ENCODE data around the gene HOXA1.

Gene HOXA1

DNA sequence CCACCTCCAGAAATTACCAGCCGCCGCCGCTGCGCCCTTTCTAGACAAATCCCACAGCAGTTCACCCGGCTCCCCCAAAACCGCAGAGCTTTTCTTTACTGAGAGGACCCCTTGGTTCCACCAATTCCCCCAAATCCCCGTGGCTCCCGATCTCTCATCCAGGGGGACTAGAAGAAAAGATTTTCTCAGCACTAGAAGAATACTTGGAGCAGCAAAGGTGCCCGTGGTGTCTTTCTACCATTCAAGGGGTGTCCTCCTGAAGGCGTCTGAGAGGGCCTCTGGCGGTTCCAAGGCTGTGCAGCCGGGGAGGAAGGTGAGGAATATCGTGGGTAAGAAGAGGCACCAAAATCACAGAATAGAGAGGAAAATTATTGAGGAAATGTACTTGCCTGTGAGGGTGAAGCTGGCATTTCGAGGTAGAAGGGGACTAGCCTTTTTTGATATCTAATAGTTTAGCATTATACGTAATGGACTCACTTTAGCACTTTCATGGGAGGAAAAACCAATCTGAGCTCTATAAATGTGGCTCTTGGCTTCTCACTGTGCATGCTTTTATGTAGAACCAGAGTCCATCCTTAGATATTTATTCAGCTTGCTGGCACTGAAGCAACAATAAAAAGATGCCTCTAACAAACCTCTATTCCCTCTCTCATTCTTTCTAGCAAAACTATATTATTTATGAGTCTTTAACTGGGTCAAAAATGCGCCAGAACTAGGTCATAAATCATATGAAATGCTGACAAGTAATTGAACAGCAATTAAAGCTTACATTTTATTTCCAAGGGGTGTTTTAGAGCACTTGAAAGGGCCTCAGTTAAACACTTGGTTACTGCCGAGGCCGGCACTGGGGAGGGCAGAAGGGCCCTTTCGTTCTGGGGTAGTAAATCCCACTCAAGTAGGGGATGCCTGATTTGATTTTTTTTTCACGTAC is 20.5 kb upstream of the HOXA1 start:
- DNase-seq: no peak

DNA sequence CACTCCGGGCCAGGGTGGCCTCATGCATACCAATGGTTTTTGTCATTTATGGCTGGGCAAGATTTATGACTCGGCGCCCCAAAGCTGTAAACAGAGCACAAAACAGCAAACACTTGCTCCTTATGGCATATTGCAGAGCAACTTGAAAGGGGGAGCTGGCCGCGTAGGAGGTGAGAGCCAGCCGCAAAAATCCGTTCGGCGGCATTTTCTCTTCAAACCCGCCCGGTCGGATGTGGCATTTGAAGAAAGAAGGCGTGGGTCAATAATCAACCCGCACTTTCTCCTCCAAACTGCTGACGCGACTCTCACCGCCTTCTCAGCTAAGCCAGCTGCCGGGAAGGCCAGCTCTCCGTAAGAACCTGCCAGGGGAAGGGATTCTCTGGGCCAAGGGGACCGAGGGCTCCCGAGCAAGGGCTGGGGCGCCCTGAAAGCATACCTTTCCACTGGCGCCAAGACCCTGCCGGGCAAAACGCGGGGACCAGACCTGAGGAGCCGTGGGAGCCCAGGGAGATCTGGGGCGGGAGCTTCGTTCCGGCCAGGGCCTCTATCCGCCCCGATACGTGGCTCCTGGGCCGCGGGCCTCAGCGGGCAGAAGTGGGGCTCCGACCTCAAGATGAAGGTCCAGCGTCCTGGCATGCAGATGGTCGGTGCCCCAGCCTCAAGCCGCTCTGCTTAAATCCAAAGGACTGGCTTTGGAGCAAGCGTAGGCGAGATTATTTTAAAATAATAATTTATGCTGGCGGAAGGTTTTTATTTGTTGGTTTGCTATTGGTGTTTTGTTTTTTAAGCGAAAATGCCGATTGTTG is 19.6 kb upstream of the HOXA1 start:
- no peak for DNase-seq

DNA sequence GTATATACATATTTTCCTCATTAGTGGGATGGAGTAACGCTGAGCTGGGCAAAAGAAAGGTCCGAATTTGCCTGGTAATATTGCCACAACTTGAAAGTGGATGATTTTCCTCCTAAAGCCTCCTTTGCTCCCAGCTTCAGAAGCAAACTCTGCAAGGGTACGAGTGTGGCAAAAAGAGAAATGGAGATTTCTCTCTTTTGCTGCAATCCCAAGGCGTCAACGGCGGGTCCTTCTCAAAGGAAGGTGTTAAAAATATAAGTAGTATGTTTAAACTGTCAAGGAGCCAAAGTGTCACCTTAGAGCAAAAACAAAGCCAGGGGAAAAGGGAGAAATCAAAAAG is 19.1 kb upstream of the HOXA1 start:
- DNase-seq: no peak

DNA sequence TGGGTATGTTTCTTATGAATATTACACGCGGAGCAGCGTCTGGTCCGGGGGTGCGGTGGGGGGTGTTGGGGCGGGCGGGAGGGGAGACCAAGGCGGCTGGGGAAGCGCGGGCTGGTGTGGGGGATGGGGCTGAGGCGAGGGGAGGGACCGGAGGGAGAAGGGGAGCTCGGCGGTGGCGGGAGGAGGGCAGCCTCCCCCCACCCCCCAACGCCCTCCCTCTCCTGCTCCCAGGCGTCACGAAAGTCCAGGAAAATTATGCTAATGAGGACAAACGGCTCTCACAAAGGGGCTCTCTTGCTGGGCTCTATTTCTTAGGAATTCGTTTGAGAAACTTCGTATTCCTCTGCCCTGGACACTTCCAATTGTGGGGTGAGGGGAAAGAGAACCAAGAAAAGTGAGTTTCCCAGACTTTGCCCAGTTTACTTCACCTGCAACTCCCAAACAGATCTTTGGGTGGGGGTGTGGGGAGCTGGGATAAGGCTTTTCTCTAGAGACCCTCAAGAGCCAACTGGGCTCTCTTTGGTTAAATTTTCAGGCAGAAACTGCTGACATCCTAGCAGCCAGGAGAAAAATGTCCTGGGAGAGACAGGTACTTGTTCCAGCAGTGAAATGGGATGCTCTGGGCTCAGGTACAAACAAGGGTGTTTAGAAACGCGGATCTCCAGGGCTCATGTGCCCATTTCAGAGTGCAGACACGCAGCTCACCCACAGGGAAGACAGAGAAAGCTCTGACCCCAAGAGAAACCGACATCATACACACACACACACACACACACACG is 18.4 kb upstream of the HOXA1 start:
- no peak for DNase-seq

DNA sequence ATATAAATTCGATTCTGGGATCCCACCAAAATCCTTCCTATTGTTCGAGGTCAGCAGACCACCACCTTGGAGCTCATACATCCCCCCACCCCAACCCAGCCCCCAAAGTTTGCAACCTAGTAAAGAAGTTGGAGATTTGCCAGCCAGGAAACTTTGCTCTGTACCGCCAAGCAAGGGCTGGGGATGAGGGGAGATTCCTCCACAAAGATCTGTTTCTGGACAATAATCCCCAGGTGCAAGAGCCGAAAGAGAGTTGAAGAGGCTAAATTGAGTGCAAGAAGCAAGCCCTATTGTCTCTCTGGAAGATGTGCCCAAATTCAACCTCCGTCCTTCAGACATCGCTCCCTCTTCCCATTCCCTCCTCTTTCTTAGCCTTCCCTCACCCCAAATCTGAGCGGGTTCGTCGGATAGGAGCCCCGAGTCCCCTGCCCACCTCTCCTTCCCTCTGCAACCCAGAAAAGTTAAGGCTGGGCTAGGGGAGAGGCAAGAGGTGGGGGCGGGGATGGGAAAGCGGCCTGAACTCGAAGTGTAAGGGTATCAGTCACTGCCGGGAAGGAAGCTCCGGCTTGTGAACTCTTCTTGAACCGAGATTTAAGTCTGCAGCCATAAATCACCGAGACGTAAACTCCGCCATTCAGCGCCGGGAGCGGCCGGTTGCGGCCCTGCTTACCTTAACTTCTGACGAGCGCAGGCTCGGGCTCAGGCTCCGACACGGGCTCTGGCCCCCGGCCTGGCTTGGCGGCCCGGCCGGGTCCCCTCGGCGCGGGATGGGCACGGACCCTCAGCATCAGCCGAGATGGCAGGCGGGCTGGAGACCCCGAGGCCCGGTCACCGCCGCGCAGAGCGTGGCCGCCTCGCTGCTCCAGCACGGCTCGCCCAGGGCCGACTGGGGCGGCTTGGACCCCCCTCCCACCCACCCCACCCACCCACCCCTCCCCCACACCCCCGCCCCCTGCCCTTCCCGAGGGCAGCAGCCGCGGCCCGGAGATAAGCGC is 17.5 kb upstream of the HOXA1 start:
- no peak for DNase-seq

DNA sequence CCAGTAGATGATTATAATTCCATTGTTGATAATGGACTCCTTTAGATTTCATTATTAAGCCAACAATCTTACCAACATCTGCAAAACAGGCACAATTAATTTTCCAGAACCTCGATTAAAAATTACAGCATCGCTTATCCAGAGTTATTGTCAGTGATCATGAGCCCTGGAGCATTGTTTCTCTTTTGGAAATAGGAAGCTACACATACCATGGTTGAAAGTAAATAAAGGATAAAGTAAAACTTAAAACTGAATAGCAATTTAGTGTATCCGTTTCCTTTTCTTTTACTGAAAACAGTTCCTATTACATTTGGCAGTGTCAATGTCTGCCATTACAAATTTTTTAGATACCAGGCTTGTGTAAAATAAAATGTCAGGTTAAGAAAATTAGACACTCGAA is 16.6 kb upstream of the HOXA1 start:
- no peak for DNase-seq

DNA sequence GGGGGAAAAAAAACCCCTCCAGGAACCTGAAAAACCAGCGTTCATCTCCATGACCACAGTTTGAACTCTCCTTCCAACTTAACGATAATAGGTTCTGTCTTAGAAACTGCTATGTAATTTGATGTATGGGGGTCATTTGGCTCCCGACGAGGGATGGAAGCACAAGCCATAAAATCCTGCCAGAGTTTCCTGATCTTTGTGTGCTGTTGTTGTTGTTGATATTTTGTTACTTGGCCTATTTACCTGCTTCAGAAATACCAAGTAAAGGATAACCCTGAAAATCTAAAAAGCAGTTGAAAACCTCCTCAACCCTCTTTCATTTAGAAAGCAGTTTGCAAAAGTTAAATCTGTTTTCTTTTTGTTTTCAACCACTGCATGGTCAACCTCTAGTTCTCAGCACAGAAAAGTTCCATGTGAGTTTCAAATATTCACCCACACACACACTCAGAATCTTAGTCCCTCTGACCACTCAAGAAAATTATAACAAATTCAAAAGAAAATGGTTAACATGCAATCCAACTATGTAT is 16.0 kb upstream of the HOXA1 start:
- DNase-seq: no peak

DNA sequence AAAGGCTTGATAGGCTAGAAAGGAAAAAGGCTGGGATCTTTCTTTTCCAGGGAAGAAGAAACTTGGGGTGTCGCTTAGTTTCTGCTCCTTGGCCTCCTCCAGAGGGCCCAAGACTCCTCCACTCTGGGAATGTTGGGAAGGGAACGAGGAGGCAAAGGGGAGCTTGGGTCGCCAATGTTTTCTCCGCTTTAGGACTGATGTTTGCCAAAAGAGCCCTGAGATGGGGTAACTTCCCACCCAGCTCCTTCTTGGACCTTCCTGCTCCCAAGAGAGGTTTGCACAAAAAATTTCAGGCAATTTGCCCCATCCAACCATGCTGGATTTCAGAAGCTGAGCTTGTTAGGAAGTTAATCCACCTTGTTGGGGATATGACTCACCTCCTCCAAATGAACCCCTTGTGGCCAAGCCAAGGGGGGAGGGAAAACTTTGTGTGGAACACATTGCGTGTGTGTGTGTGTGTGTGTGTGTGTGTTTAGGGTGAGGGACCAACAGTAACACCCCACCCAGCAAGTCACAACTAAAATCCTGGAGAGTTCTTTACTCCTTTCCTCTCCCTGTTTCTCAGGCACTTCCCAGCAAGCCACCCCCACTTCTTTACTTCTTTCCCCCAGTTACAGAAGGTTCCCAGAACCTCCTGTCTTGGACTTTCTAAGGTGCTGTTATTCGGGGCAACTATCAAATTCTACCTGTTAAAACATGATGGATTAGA is 15.4 kb upstream of the HOXA1 start:
- DNase-seq: no peak

DNA sequence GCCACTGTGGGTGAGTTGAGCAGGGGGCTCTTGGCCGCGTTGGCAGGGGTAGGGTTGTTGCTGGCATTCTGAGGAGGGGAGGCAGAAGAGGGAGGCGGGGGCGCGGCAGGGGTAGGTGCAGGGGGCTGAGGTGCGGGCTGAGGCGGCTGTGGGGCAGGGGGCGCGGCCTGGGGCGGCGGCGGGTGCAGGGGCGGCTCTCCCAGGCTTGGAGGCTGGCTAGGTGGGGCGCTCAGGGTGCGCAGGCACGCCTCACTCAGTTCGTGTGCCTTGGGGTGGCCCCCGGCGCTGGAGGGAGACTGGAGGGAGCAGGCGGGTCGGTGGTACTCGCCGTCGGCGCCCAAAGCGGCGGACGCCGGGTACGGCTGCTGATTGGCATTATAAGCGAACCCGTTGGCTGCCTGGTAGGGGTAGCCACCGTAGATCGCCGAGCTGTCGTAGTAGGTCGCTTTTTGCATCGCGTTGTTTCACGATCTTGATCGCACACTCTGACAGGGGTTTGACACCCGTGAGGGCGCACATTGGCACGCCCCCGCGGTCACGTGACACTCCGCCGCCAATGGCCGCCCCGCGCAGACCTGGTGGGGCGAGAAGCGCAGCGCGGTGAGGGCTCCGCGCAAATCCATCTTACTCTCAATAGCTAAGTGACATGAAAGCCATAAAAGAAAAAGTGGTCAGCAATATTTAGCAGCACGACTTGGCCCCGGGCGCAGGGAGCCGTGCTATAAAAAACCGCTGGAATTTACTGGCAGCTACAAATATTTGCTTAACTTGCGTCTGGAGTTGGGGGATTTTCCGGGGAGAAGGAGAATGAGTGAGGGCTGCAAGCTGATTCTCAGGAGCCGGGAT is 14.6 kb upstream of the HOXA1 start:
- DNase-seq: no peak

DNA sequence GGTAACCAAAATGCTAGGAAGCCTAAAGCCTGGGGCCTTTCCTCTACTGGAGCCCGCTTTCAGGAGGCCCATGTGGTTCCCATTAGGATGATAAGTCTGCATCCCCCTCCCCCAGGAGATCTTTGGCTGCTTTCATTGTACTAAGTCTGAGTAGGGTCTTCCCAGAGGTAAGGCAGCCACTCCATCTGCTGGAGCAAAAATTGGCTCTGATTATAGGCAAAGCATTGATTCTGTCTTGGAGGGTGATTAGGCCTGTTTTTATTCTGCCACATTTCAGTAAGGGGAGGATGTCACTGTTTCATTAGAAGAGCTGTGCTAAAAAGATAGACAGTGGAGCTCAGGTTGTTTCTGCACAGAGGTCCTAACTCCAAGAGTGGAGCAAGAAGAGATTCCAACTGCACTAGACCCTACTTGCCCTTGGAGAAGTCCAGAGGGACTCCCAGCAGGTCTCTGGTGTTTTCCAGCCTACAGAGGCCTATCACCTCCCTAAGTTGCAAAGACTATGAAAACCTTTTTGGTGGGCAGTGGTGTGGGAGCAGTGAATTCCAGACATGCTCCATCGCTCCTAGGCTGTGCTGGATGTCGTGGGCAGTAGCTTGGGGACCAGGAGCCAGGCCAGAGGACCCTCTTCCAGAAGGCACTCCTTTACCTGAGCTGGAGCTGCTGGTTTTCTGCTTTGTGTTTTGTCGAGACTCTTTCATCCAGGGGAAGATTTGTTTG is 13.8 kb upstream of the HOXA1 start:
- DNase-seq: no peak

DNA sequence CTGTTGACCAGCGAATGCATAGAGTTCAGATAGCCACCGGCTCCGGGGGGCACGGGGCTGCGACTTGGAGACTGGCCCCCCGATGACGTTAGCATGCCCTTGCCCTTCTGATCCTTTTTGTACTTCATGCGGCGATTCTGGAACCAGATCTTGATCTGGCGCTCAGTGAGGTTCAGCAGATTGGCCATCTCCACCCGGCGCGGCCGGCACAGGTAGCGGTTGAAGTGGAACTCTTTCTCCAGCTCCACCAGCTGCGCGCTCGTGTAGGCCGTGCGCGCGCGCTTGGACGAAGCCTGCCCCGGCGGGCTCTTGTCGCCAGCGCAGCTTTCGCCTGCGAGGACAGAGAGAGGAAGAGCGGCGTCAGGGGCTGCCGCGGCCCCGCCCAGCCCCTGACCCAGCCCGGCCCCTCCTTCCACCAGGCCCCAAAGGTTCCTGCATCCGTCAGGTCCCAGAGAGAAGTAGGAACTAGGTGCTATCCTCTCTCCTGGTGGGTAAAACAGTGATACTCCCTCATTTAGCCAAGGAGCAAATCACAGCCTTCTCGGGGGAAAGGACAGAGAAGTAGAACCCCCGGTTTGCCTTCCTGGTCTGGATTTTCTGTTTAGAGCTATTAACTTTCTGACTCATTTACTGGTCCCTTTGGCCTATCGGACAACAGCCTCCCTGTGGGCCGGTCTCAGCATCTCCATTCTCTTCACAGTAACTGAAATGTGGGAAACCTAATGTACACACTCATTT is 12.8 kb upstream of the HOXA1 start:
- no peak for DNase-seq

DNA sequence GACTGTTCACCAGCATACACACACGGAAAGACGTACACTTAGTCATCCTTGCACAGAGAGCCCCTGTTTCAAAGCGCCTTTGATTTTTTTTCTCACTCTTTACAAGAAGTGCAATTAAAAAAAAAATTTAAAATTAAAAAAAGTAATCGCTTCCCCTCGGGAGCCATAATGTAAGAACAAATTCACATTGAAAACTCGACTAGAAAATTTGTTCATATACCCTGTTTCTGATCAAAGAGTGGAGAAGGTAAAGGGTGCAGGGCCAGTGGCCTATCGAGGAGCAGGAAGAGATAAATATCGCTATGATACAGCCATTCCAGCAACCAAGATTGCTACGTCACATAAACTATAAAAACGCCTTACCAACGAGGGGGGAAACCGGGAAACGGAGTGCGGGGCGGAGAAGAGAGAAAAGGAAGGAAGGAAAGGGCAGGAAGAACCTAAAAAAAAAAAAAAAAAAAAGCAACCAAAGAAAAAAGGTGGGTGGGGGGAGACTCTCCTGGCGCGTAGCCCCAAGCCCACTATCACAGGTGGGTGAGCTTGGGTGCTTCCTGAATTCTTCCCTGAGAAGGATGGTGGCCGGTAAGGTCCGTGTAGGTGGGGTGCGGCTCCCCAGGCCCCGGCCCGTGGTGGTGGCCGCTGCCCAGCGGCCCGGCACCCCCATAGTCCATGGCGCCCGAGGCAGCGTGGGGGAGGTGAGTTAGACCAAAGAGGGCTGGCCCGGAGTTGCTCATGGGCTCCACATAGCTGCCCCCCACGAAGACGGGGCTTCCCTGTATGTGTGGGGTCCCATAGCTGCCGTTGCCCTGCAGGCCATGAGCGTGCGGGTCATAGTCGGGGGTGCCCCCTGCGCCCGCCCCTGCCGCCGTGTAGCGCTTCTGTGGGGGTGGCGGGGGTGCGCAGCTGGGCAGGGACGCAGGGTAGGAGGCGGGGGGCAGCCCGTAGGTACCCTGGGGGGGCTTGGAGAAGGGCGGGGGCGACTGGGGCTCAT is 11.9 kb upstream of the HOXA1 start:
- DNase-seq: no peak

DNA sequence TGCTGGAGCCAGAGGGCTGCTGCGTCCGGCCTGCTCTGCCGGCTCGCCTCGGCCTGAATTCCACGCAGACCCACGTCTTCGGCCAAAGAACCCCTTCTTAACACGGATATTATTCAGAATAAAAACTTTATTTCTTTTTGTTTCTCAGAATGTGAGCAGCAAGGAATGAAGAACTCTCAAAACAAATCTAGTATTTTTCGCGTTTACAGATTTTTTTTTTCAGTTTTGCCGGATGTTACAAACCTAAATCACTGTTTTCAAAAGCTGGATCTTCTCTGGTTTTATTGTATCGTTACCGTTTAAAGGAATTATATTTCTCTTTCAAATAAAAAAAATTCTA is 11.1 kb upstream of the HOXA1 start:
- no peak for DNase-seq

DNA sequence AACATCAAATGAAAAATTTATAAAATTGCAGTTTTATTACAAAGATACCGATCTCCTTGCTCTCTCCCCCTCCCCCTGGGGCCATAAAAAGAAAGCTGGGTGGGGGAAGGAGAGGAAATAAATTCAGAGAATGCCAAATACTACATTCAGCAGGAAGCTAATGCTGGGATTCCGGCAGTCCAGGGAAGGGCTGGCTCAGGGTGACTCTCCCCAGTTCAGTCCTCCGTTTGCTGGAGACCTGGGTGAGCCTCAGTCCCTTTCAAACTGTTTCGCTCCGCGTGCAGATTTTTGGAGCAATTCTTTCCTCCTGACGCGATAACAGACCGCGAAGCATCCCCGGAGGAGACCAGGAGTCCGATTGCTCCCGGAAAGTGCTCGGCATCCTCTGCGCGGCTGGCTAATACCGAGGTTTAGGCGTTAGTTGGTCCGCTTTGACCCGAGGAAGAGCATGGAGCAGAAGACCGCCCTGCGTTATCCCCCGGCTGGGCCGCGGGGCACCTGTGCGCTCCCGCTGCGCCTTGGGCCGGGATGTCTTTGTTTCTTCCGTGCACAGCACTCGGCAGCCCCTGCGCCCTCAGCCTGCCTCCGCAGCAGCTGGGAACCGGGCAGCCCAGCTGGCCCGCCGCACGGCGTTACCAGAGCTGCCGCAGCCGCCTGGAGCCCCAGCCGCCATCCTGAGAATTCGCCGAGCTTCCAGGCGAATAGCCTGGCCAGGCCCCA is 10.5 kb upstream of the HOXA1 start:
- DNase-seq: no peak

DNA sequence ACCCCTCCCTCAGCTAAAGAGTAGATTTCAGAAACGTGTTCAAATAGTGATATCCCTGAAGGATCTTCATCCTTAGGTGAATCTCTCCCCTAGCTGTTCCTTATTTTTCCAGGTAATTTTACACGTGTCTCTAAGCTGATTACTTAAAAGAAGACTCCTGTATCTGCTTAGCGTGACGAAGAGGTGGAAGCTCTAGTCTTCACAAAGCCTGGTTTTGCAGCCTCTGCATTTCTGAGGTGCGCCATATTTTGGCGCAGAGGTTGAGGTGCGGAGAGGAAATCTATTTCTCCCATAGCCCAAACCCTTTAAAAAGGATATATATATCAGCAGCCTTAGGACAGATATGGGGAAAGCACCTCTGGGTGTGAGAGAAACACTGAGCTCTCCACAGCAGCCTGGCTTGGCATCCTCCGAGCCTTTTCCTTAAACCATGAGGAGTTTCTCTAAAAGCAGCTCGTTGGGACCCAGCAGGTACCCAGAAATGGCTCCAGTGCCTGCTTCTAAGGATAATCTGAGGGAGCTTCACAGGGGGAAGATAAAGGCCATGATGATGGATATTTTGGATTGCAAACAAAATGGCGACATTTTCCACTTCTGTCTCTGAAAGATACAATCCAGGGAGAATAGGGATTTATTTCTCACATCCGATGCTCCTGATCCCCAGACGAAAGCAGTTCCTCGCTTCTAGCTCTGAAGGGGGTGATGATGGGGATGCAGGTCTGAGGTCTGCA is 9.7 kb upstream of the HOXA1 start:
- DNase-seq: no peak

DNA sequence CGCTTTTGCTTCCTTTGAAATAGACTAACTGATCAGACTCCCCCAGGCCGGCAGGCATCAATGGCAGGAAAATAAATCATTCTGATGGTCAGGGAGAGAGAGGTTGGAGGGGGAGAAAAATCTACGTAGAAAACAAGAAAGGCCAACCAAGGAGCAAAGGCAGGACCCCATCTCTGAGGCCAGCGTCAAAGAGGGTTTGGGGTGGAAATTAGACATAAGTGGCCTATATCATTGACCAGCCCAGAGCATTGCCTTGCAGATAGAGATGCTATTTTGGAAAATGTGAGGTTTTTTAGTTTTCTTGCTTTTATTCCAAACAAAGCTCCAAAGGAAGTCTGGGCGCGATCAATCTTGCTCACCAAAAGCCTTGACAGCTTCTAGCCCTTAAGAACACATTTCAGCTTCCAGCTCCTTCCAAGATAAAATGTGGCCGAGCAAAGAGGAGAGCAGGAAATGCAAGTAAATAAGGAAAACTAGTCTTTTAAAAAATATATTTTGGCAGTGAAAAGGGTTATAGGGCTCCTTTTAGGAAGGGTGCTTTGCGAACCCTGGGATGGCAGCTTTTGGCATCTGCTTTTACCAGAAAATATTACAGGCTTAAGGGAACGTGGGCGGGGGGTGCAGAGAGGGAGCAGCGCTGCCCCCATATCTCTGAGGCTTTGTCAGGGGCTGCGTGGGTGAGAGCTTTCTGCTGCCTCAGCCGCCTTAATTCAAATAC is 8.7 kb upstream of the HOXA1 start:
- no peak for DNase-seq
